ENCODE results near the gene SHISA9.
"Not testable (repeated sequence)": the region's sequence is repeated elsewhere in the genome, so short reads cannot be mapped to it uniquely, and the experiment has no call there.

Gene SHISA9

DNA sequence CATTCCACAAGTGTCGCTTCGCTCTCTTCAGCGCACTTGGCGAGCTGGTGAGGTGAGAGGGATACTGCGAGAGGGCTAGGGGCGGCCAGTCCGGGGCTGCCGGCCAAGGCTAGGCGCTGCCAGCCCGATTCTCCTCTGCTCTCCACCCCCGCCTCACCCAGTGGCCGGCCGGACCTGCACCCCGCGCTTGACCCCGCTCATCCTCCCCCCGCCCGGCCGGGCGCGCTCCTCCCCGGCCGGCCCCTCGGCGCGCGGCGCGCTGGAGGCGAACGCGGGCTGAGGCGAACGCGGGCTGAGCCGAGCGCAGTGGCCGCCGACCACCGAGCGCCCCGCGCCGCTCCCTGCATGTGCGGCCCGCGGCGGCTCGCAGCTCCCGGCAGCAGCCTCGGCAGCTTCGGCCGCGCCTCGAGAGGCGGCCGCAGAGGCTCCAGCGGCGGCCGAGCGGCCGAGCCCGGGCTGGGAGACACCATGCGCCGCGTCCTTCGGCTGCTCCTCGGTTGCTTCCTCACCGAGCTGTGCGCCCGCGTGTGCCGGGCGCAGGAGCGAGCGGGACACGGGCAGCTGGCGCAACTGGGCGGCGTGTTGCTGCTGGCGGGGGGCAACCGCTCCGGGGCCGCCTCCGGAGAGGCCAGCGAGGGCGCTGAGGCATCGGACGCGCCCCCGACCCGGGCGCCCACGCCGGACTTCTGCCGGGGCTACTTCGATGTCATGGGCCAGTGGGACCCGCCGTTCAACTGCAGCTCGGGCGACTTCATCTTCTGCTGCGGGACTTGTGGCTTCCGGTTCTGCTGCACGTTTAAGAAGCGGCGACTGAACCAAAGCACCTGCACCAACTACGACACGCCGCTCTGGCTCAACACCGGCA lies at the start of gene SHISA9:
Gene SHISA9, plus strand, starts transcription at position 2 of the 865 bp plus-strand sequence.
- peak; percentile 63 for DNase-seq

- no peak for DNase-seq
These were observed 47.4 kb upstream of the SHISA9 start for GRCh38 chr16:12853972-12854371.

GRCh38 chr16:12857435-12857834 lies 44.0 kb upstream of the SHISA9 start:
- not testable (repeated sequence) for DNase-seq

DNA sequence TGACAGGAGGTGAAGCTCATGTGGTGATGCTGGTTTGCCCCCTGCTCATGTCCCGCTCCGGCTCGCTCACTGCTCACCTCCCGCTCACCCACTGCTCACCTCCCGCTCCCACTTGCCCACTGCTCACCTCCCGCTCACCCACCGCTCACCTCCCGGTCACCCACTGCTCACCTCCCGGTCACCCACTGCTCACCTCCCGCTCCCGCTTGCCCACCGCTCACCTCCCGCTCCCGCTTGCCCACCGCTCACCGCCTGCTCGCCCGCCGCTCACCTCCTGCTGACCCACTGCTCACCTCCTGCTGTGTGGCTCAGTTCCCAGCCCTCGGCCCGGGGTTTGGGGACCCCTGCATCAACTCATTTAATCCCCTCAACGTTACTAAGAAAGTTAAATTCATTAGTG lies 39.1 kb upstream of the SHISA9 start:
- no peak for DNase-seq

DNA sequence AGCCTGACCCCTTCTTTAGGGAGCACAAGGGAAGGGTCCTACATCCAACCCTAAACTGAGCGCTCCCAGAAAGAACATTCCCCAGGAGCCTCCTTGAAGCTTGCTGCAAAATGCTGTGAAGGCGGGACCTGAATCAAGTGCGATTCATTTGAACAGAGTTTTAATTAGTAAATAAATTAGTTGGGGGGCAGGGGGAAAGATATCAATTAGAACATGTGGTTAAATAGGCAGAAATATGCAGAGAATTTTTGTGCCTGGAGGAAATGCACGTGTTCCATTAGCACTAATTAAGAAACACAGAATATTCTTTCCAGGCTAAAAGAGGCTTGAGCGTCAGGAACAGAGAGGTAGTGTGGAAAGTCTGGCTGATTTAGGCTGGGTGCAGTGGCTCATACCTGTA lies 38.5 kb upstream of the SHISA9 start:
- DNase-seq: no peak

DNA sequence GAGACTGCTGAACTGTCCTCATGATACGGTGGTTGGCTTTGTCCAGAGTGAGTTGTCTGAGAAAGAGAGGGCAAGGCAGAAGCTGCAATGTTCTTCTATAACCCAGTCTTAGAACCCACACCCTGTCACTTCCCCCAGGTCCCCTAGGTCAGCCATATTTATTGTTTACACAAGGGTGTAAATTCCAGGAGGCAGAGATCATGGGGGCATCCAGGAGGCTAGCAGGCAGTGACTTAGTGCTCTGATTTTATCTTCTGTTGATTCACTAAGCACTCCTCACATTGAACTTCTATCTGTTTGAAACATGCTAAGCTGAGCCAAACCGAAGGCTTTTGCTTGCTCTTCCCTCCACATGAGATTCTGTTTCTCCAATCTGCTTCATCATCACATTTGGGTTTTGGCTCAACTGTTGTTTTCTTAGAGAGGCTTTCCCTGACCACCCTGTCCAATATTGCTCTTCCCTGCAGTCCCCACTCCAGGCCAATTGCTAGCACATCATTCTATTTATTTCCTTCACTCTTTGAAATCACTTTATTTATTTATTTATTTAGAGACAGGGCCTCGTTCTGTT lies 34.3 kb upstream of the SHISA9 start:
- no peak for DNase-seq

DNA sequence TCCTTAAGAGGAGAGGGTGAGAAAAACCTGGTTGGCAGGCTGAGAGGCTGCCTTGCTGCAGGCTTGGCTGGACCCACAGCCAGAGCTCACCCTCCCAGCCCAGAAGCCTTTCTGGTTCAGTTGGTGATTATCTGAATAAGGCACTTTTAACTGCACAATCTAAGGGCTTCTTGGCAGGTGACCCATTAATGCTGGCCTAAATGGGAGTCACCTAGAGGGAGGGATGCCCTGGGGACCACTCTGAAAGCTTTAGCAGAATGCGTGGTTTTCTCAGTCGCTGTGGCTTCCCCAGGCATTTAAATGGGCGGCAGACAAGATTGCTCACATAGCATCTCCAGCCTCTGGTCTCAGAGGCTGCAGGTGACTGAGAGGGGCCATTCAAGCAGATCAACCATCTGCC lies 33.2 kb upstream of the SHISA9 start:
- DNase-seq: peak; percentile 53

DNA sequence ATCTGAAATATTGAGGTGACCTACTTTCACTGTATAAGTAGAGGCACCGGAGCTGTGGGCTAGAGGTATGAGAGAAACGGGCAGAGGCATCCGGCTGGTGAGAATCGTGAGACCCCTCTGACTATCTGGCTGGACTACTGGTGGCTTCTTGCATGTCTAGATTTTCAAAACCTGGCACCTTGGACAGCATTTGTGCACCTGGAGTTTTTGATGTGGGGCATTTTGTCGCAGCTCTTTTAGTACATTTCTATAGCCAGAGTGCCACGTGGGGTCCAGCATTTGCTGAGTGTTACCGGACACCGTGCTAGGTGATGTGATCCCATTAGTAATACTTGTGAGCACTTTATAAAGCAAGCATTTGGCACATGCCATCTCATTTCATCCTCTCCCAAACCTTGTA lies 32.6 kb upstream of the SHISA9 start:
- no peak for DNase-seq

- DNase-seq: no peak
These were observed 31.5 kb upstream of the SHISA9 start for GRCh38 chr16:12869698-12870427.

GRCh38 chr16:12871784-12872183 lies 29.6 kb upstream of the SHISA9 start:
- no peak for DNase-seq

GRCh38 chr16:12874186-12874585 lies 27.2 kb upstream of the SHISA9 start:
- no peak for DNase-seq

DNA sequence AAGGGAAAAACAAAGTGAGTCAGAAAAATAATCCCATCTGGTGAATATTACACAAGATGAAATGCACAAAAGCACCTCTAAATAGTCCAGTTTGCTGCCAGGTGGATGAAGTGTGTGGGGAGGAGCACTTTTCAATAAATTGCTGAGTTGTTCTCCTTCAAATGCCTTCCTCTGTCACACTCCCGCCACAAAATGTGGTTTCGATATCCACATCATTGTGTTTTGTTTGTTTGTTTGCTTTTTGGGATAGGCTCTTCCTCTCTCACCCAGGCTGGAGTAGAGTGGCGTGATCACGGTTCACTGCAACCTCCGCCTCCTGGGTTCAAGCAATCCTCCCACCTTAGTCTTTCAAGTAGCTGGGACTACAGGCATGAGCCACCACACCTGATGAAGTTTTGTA lies 24.6 kb upstream of the SHISA9 start:
- DNase-seq: peak; percentile 28

DNA sequence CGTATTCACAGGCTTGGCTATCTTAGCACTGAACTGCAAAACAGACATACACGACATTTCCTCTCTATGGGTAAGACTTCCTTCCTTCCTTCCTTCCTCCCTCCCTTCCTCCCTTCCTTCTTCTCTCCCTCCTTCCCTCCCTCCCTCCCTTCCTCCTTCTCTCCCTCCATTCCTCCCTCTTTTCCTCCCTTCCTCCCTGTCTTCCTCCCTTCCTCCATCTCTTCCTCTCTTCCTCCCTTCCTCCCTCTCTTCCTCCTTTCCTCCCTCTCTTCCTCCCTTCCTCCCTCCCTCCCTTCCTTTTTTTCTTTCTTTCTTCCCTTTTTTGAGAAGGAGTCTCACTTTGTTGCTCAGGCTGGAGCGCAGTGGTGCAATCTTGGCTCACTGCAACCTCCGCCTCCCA lies 22.4 kb upstream of the SHISA9 start:
- no peak for DNase-seq

DNA sequence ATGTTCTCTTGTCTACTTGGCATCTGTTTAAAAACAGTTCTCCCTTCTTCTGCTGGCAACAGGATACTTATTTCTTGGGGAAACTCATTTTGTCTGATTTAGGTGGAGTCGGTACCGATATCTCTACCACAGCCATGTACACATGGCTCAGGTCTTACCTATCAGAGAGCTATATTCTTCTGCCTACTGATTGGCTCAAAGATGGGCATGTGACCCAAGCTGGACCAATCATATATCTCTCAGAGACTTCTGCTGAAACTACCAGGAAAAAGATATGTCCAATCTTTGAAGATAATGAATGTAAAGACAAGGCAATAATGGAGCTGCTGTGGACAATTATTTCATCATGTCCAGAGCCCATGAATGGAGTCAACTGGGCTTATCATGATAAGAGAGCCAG lies 21.6 kb upstream of the SHISA9 start:
- no peak for DNase-seq

- peak; percentile 10 for DNase-seq
These were observed 20.2 kb upstream of the SHISA9 start for GRCh38 chr16:12881182-12881581.

DNA sequence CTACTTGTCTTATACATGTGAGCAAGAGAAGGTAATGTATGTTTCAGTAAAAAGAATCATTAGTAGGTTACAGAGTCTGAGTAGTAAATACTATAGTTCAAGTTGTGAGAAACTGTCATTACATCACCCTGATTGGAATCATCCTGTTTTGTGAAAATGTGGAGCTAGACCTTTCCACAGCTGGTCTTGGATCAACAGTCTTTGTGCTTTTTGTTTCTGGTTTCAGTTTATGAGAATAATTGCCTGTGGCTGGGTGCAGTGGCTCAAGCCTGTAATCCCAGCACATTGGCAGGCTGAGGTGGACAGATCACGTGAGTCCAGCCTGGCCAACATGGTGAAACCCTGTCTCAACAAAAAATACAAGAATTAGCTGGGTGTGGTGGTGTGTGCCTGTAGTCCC lies 19.7 kb upstream of the SHISA9 start:
- no peak for DNase-seq

DNA sequence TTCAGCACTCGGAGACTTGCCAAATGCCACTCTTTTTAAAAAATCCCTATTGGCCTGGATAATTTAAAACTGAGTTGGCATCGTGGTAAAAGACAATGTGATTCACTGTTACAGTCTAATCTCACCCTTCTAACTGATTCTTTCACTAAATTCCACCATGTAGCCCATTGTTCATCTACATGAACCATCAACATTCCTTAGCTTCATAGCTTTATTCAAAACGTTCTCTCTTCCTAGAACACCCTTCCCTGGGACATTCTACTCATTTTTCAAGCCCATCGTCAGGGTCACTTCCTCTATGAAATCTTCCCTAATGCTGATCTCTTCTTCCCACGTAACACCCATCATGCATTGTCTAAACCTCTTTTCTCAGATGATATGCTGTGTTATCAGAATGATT lies 15.7 kb upstream of the SHISA9 start:
- no peak for DNase-seq

GRCh38 chr16:12891836-12892235 lies 9.6 kb upstream of the SHISA9 start:
- no peak for DNase-seq

- no peak for DNase-seq
These were observed 8.2 kb upstream of the SHISA9 start for GRCh38 chr16:12893050-12893750.

GRCh38 chr16:12896562-12896961 lies 4.8 kb upstream of the SHISA9 start:
- DNase-seq: peak; percentile 75

- peak; percentile 64 for DNase-seq
These were observed 2.8 kb upstream of the SHISA9 start for GRCh38 chr16:12898551-12898950.

DNA sequence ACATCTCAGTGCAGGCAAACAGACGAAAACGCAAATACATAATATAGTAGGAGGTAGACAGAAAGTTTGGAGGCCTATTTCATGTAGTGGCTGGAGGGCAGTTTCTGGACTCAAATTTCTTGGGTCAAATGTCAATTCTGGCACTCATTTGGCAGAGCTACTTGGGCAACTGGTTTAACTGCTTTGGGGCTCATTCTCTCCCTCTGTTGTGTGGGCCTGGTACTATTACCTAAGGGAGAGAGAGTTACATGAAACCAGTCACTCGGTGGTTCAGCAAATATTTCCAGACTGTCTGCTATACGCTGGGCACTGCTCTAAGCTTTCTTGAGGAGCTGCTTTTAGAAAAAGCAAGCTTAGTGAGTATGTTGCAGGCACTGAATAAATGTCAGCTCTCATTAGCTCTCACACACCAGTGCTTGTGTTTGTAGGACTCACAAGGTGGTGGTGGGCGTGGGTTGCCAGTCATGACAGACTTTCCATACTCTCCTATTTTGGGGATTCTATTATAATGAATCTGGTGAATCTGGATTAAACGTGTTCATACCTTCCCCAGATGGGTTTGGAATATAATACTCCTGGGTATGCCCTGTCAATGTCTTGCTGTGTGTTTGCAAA lies 1.8 kb upstream of the SHISA9 start:
- DNase-seq: no peak

DNA sequence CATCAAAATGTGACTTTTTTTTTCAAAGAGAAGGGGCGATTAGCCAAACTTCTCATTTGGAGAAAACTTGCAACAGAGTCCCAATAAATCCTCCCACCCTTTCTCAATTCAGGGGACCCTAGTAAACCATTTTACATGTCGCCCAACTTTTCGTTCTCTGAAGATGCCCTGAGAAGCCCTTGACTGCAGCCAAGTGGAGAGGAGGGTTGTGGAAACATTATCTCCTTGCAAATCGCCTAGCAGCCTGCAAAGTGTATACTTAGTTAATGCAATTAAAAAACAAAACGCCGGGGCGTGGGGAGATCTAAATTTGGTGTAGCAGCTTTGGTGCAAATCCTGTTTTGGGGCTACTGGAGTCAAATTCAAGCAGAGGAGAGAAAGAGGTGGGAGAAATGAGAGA lies 1.2 kb upstream of the SHISA9 start:
- no peak for DNase-seq
